ENCODE data around the gene FMNL3.
"Not testable (repeated sequence)": the region's sequence is repeated elsewhere in the genome, so short reads cannot be mapped to it uniquely, and the experiment has no call there.

Gene FMNL3

GRCh38 chr12:49730568-49731101 is 23.4 kb upstream of the FMNL3 start:
- TF ChIP-seq CTCF (conservative IDR thresholded peaks at IDR 0.05; ENCODE audit: control insufficient read depth, insufficient read depth, low read depth, low read length): no peak
- DNase-seq (ENCODE audit: low read depth): peak; percentile 50
- H3K4me3 ChIP-seq (ENCODE audit: control insufficient read depth, low read depth, low read length): no peak overlapping the region

- TF ChIP-seq CTCF (conservative IDR thresholded peaks at IDR 0.05; ENCODE audit: control insufficient read depth, insufficient read depth, low read depth, low read length): no peak
- H3K4me3 ChIP-seq (ENCODE audit: control insufficient read depth, low read depth, low read length): no peak overlapping the region
- no peak for DNase-seq (ENCODE audit: low read depth)
Measured at GRCh38 chr12:49730050-49730449, 22.8 kb upstream of the FMNL3 start.

- DNase-seq (ENCODE audit: low read depth): no peak
- no peak for TF ChIP-seq CTCF (conservative IDR thresholded peaks at IDR 0.05; ENCODE audit: control insufficient read depth, insufficient read depth, low read depth, low read length)
Measured at GRCh38 chr12:49728446-49728845, 21.2 kb upstream of the FMNL3 start.

GRCh38 chr12:49721355-49721754 is 14.2 kb upstream of the FMNL3 start:
- H3K4me3 ChIP-seq (ENCODE audit: control insufficient read depth, low read depth, low read length); DNase-seq (ENCODE audit: low read depth): not testable (repeated sequence)

More at GRCh38 chr12:49728446-49728845, 21.2 kb upstream of the FMNL3 start:
- H3K4me3 ChIP-seq (ENCODE audit: control insufficient read depth, low read depth, low read length): no peak overlapping the region

GRCh38 chr12:49720214-49720613 is 13.0 kb upstream of the FMNL3 start:
- TF ChIP-seq CTCF (conservative IDR thresholded peaks at IDR 0.05; ENCODE audit: control insufficient read depth, insufficient read depth, low read depth, low read length): no peak
- DNase-seq (ENCODE audit: low read depth): no peak
- no peak overlapping the region for H3K4me3 ChIP-seq (ENCODE audit: control insufficient read depth, low read depth, low read length)

DNA sequence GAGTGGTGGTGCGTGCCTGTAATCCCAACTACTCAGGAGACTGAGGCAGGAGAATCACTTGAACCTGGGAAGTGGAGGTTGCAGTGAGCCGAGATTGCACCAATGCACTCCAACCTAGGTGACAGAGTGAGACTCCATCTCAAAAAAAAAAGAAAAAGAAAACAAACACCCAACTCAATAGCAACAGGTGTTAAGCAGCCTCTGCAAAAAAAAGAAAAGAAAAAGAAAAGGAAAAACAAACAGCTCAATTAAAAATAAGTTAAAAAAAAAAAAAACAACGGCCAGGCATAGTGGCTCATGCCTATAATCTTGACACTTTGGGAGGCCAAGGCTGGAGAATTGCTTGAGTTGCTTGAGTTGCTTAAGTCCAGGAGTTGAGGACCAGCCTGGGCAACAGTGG is 10.6 kb upstream of the FMNL3 start:
- H3K4me3 ChIP-seq (ENCODE audit: control insufficient read depth, low read depth, low read length); DNase-seq (ENCODE audit: low read depth): not testable (repeated sequence)

DNA sequence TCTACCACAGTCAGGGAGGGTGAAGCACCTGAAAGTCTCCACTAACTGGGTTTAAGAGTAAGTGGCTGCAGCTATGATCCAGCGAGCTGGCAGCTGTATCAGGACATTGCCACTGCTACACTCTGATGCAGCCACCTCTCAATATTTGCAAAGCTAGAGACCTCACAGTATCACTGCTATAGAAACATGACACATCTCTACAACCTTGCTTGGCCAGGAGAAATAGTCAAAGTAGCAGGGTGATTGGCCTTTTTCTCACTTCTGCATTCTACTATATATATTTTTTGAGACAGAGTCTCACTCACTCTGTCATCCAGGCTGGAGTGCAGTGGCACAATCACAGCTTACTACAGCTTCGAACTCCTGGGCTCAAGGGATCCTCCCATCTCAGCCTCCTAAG is 9.3 kb upstream of the FMNL3 start:
- TF ChIP-seq CTCF (conservative IDR thresholded peaks at IDR 0.05; ENCODE audit: control insufficient read depth, insufficient read depth, low read depth, low read length): no peak
- DNase-seq (ENCODE audit: low read depth): no peak
- no peak overlapping the region for H3K4me3 ChIP-seq (ENCODE audit: control insufficient read depth, low read depth, low read length)

DNA sequence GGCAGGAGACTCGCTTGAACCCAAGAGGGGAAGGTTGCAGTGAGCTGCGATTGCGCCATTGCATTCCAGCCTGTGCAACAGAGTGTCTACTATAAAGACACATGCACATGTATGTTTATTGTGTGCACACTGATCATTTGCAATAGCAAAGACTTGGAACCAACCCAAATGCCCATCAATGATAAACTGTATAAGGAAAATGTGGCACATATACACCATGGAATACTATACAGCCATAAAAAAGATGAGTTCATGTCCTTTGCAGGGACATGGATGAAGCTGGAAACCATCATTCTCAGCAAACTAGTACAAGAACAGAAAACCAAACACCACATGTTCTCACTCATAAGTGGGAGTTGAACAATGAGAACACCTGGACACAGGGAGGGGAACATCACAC is 6.7 kb upstream of the FMNL3 start:
- not testable (repeated sequence) for H3K4me3 ChIP-seq (ENCODE audit: control insufficient read depth, low read depth, low read length); DNase-seq (ENCODE audit: low read depth)

Data from fibroblast of mammary gland (primary cell).